ENCODE measurements around the gene HOXD11.

HOXD11 gene

GRCh38 chr2:176106581-176107539, at the start of gene HOXD11:
TSS of gene HOXD11 (plus strand) at chr2:176107280. CDS start at chr2:176107356, 76 bp downstream.
- Histone ChIP-seq H3K9me3 (no peaks in the 10 kb centered on the region), H3K4me3 (peak within 1 kb of the TSS; percentile 23), H3K36me3 (replicated peaks) (no peaks in the 10 kb centered on the region), H3K4me1 (no peaks in the 10 kb centered on the region), H3K27me3 (ENCODE audit: low read depth) (0 out of 2 replicates have a peak, but pooled peaks cover 2% of the 10 kb centered on the region)
- peak; percentile 16 to 47 for DNase-seq (ENCODE audit: low spot score in 2 of 2)
- in situ Hi-C loops (cut with MboI; ENCODE audit: low sequenced_read_pairs), result no loop called here

GRCh38 chr2:176063958-176064357, 43.1 kb upstream of the HOXD11 start:
- no peak overlapping the region for H3K4me3 ChIP-seq
- no peaks in the 10 kb centered on the region for H3K4me1 ChIP-seq
- H3K27me3 ChIP-seq (ENCODE audit: low read depth), result peaks cover 19% of the 10 kb centered on the region
- no peaks in the 10 kb centered on the region for H3K36me3 ChIP-seq (replicated peaks)
- no peaks in the 10 kb centered on the region for H3K9me3 ChIP-seq
- no peak for DNase-seq (ENCODE audit: low spot score in 2 of 2)
- in situ Hi-C loops (cut with MboI; ENCODE audit: low sequenced_read_pairs), result no loop called here

GRCh38 chr2:176066645-176067588, 40.2 kb upstream of the HOXD11 start:
- no peak for DNase-seq (ENCODE audit: low spot score in 2 of 2)
- in situ Hi-C loops (cut with MboI; ENCODE audit: low sequenced_read_pairs), result no loop called here
- peaks cover 24% of the 10 kb centered on the region for H3K27me3 ChIP-seq (ENCODE audit: low read depth)
- H3K36me3 ChIP-seq (replicated peaks), result no peaks in the 10 kb centered on the region
- H3K9me3 ChIP-seq, result no peaks in the 10 kb centered on the region
- H3K4me1 ChIP-seq, result no peaks in the 10 kb centered on the region
- H3K4me3 ChIP-seq, result no peak overlapping the region

- peaks cover 29% of the 10 kb centered on the region for H3K27me3 ChIP-seq (ENCODE audit: low read depth)
- no peak for DNase-seq (ENCODE audit: low spot score in 2 of 2)
- no peaks in the 10 kb centered on the region for H3K36me3 ChIP-seq (replicated peaks)
- H3K9me3 ChIP-seq, result no peaks in the 10 kb centered on the region
- in situ Hi-C loops (cut with MboI; ENCODE audit: low sequenced_read_pairs), result no loop called here
- no peaks in the 10 kb centered on the region for H3K4me1 ChIP-seq
- no peak overlapping the region for H3K4me3 ChIP-seq
Measured at GRCh38 chr2:176067589-176068418, 39.3 kb upstream of the HOXD11 start.

GRCh38 chr2:176068419-176068832, 38.7 kb upstream of the HOXD11 start:
- H3K36me3 ChIP-seq (replicated peaks), result no peaks in the 10 kb centered on the region
- no peaks in the 10 kb centered on the region for H3K9me3 ChIP-seq
- H3K27me3 ChIP-seq (ENCODE audit: low read depth), result peaks cover 30% of the 10 kb centered on the region
- H3K4me3 ChIP-seq, result no peak overlapping the region
- no peak for DNase-seq (ENCODE audit: low spot score in 2 of 2)
- in situ Hi-C loops (cut with MboI; ENCODE audit: low sequenced_read_pairs), result no loop called here
- H3K4me1 ChIP-seq, result peaks cover 5% of the 10 kb centered on the region

- Histone ChIP-seq H3K27me3 (ENCODE audit: low read depth) (peaks cover 58% of the 10 kb centered on the region), H3K4me1 (peaks cover 6% of the 10 kb centered on the region), H3K4me3 (no peak overlapping the region), H3K36me3 (replicated peaks) (no peaks in the 10 kb centered on the region), H3K9me3 (no peaks in the 10 kb centered on the region)
- no peak for DNase-seq (ENCODE audit: low spot score in 2 of 2)
- in situ Hi-C loops (cut with MboI; ENCODE audit: low sequenced_read_pairs), result no loop called here
Measured at GRCh38 chr2:176071330-176072291, 35.5 kb upstream of the HOXD11 start.

GRCh38 chr2:176072292-176072669, 34.8 kb upstream of the HOXD11 start:
- H3K27me3 ChIP-seq (ENCODE audit: low read depth), result peaks cover 65% of the 10 kb centered on the region
- H3K4me3 ChIP-seq, result no peak overlapping the region
- no peaks in the 10 kb centered on the region for H3K9me3 ChIP-seq
- no peak for DNase-seq (ENCODE audit: low spot score in 2 of 2)
- in situ Hi-C loops (cut with MboI; ENCODE audit: low sequenced_read_pairs), result no loop called here
- peaks cover 6% of the 10 kb centered on the region for H3K4me1 ChIP-seq
- no peaks in the 10 kb centered on the region for H3K36me3 ChIP-seq (replicated peaks)

- Histone ChIP-seq H3K4me3 (no peak overlapping the region), H3K27me3 (ENCODE audit: low read depth) (peaks cover 74% of the 10 kb centered on the region), H3K4me1 (peaks cover 6% of the 10 kb centered on the region), H3K9me3 (no peaks in the 10 kb centered on the region), H3K36me3 (replicated peaks) (no peaks in the 10 kb centered on the region)
- DNase-seq (ENCODE audit: low spot score in 2 of 2), result peak; percentile 42 to 63
- in situ Hi-C loops (cut with MboI; ENCODE audit: low sequenced_read_pairs), result no loop called here
Measured at GRCh38 chr2:176072951-176073904, 33.9 kb upstream of the HOXD11 start.

GRCh38 chr2:176074919-176075425, 32.1 kb upstream of the HOXD11 start:
- in situ Hi-C loops (cut with MboI; ENCODE audit: low sequenced_read_pairs), result loop anchor here (25.0 kb wide), 2 partner anchors 1038 to 1363 kb away; no protein-coding TSS in a partner anchor
- no peak for DNase-seq (ENCODE audit: low spot score in 2 of 2)
- H3K36me3 ChIP-seq (replicated peaks), result no peaks in the 10 kb centered on the region
- no peak overlapping the region for H3K4me3 ChIP-seq
- H3K27me3 ChIP-seq (ENCODE audit: low read depth), result peaks cover 88% of the 10 kb centered on the region
- H3K9me3 ChIP-seq, result no peaks in the 10 kb centered on the region; the same call in 1 of the 2 replicates
- peaks cover 6% of the 10 kb centered on the region for H3K4me1 ChIP-seq

GRCh38 chr2:176075481-176075880, 31.6 kb upstream of the HOXD11 start:
- no peaks in the 10 kb centered on the region; the same call in 1 of the 2 replicates for H3K9me3 ChIP-seq
- H3K4me3 ChIP-seq, result no peak overlapping the region
- no peak for DNase-seq (ENCODE audit: low spot score in 2 of 2)
- peaks cover 86% of the 10 kb centered on the region for H3K27me3 ChIP-seq (ENCODE audit: low read depth)
- H3K36me3 ChIP-seq (replicated peaks), result no peaks in the 10 kb centered on the region
- in situ Hi-C loops (cut with MboI; ENCODE audit: low sequenced_read_pairs), result loop anchor here (25.0 kb wide), 2 partner anchors 1038 to 1363 kb away; no protein-coding TSS in a partner anchor
- peaks cover 6% of the 10 kb centered on the region for H3K4me1 ChIP-seq

GRCh38 chr2:176076063-176076462, 31.0 kb upstream of the HOXD11 start:
- H3K9me3 ChIP-seq, result peaks cover 5% of the 10 kb centered on the region
- H3K27me3 ChIP-seq (ENCODE audit: low read depth), result peaks cover 89% of the 10 kb centered on the region
- in situ Hi-C loops (cut with MboI; ENCODE audit: low sequenced_read_pairs), result loop anchor here (25.0 kb wide), 2 partner anchors 1039 to 1364 kb away; no protein-coding TSS in a partner anchor

More at GRCh38 chr2:176076063-176076462, 31.0 kb upstream of the HOXD11 start:
- no peak for DNase-seq (ENCODE audit: low spot score in 2 of 2)
- peaks cover 8% of the 10 kb centered on the region for H3K4me1 ChIP-seq
- no peak overlapping the region for H3K4me3 ChIP-seq
- no peaks in the 10 kb centered on the region for H3K36me3 ChIP-seq (replicated peaks)

All from HAP-1 (cell line).